Thyroid gland (tissue), 4 donors: ENCODE data around the gene PRDX1. TPM values are rescaled to one million over a fixed set of nuclear protein-coding genes. Genes with fewer than 3 reads are reported as not detected.

Experiments
- DNase-seq, 2 donors: peaks; one replicate each; pipeline ENCODE4 v3.0.0-alpha.2; 2019
- H3K27ac ChIP-seq, 3 donors: fragments of 200-600 bp; sonication (generic); 1 replicate in 2 of 3; 2 replicates in 1 of 3; pipeline ENCODE4 v1.5.1; 2016 to 2019; ENCODE audit warnings: mild to moderate bottlenecking in 1 of 3, moderate library complexity in 1 of 3
- H3K27me3 ChIP-seq: fragments of 200-600 bp; sonication (generic); one replicate; pipeline ENCODE4 v1.5.1; 2019
- H3K36me3 ChIP-seq, 2 donors: fragments of 200-600 bp; sonication (generic); one replicate each; pipeline ENCODE4 v1.5.1; 2016 to 2019
- H3K4me1 ChIP-seq, 2 donors: fragments of 200-600 bp; sonication (generic); one replicate each; pipeline ENCODE4 v1.5.1; 2017 to 2019
- H3K4me3 ChIP-seq, 3 donors: fragments of 200-600 bp; sonication (generic); replicated peaks in 1 of 3; 1 replicate in 2 of 3; 2 replicates in 1 of 3; pipeline ENCODE4 v1.5.1; 2016; ENCODE audit warnings: mild to moderate bottlenecking in 1 of 3
- H3K9me3 ChIP-seq: fragments of 200-600 bp; sonication (generic); one replicate; pipeline ENCODE4 v1.5.1; 2017
- POLR2A ChIP-seq, 2 donors: fragments of 450-650 bp; IDR thresholded peaks; one replicate each; pipeline ENCODE4 v1.6.1; 2017; ENCODE audit warnings: antibody characterized with exemption in 2 of 2, mild to moderate bottlenecking in 2 of 2, moderate library complexity in 1 of 2
- WGBS, 2 donors: methylation state at CpG; one replicate each; pipeline ENCODE4 v1.1.5; 2017; 5-methylcytosine and 5-hydroxymethylcytosine counted together
- intact Hi-C: fragments of 100-400 bp; cut with DNase I; formaldehyde crosslinking; loops from one replicate; pipeline ENCODE4 v1.15.1; 2023
- total RNA-seq, 4 donors: library from RNA; depleted of rRNA; stranded (reverse); fragments of >200 nt; gene quantifications; one replicate each; pipeline ENCODE4 v1.2.3, GENCODE V29; 2016
- TF ChIP-seq, protein P1 (sequence below), 6 experiments: fragments of 200-600 bp in 3 of 6; fragments of 450-650 bp in 3 of 6; sonication (generic) in 3 of 6; IDR thresholded peaks; one replicate each; pipeline ENCODE4 v1.5.1; 2016 to 2019; ENCODE audit warnings: antibody characterized with exemption in 6 of 6, mild to moderate bottlenecking in 2 of 6, inconsistent platforms in 1 of 6, moderate library complexity in 1 of 6

The PRDX1 gene
- total RNA-seq = 1,000 to 10,000 TPM in 2 of 4 donors, 100 to 1,000 TPM in 2; 872 to 1,202 (median 1,015) TPM

DNA sequence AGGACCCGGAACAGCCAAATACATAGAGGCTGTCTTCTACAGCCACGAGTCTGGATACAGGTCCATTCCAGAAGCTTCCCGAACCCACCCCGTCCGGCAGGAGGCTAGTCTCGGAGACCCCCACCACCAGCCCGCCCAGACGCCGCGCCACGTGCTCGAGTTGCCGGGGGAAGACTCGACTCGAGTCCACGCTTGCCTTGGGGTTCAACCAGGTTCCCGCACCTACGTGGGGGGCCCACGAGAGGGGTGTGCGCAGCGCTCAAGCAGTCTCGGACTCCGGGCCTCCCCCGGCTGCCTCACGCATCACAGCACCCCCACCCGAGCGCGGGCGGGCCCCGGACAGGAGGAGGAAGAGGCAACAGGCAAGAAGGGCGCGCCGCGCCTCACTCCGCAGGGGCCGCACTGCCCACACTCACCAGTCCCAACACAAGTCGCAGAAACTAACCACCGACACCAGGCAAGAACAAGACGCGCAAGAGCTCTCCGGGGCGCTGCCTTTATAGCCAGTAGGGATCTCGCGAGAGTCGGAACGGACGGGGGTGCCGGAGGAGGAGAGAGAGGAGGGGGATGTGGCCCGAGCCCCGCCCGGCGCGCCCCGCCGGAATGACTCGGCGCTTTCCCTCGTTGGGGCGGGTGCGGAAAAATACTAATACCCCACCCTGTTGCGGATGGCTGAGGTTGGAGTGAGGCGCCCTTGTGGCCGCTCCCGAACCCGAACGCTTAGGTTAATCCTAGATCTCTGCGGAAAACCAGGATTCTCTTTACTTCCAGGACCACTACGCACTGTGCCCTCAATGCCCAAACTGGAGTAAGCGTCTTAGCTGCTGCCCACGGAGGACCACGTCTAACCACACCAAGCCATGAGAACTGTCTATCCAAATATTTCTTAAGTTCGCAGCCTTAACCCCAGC lies at the start of gene PRDX1:
Gene PRDX1 (minus strand): TSS at position 472 of the 911 bp plus-strand sequence. CDS start 2,841 bp downstream, outside the sequence.
- DNase-seq = peak; percentile 96 to 97
- Histone ChIP-seq H3K9me3 (no peaks in the 10 kb centered on the region), H3K4me1 (peaks cover 35% of the 10 kb centered on the region in 2 donors), H3K27ac (peak within 1 kb of the TSS; percentile 96 to 99 (median 98)), H3K27me3 (no peaks in the 10 kb centered on the region), H3K4me3 (peak within 1 kb of the TSS; percentile 95 to 100 (median 98)), H3K36me3 (peaks cover 5 to 12% of the 10 kb centered on the region in 2 donors)
- 1 to 2% methylated on average over 21 to 26 of the region's 72 CpGs for WGBS, 2 donors
- peak; percentile 99 to 100 for TF ChIP-seq POLR2A (IDR thresholded peaks at IDR 0.05)
- TF ChIP-seq, protein P1, sequence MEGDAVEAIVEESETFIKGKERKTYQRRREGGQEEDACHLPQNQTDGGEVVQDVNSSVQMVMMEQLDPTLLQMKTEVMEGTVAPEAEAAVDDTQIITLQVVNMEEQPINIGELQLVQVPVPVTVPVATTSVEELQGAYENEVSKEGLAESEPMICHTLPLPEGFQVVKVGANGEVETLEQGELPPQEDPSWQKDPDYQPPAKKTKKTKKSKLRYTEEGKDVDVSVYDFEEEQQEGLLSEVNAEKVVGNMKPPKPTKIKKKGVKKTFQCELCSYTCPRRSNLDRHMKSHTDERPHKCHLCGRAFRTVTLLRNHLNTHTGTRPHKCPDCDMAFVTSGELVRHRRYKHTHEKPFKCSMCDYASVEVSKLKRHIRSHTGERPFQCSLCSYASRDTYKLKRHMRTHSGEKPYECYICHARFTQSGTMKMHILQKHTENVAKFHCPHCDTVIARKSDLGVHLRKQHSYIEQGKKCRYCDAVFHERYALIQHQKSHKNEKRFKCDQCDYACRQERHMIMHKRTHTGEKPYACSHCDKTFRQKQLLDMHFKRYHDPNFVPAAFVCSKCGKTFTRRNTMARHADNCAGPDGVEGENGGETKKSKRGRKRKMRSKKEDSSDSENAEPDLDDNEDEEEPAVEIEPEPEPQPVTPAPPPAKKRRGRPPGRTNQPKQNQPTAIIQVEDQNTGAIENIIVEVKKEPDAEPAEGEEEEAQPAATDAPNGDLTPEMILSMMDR (IDR thresholded peaks at IDR 0.05) = peak in 3 of 6 experiments; percentile 17 to 44 (median 27)
- intact Hi-C loops = no loop called here

DNA sequence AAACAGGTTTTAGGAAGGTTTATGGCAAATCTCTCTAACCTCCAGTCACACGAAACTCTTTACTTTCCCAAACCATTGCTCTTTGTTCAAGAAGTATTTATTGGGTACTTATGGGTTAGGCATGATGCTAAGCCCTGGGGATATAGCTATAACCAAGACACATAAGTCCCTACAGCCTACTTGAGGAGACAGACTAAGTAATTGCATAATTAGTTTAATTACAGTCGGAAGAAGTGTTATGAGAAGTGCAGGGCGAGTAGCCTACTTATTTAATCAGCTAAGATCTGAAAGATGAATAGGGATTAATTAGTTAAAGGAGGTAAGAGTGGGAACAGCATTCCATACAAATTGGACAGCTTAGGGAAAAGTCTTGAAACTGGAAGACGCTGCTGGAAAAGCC lies 48.9 kb upstream of the PRDX1 start:
- 95% methylated on average over 4 of the region's 4 CpGs for WGBS, 2 donors
- no peaks in the 10 kb centered on the region for H3K4me1 ChIP-seq
- DNase-seq = no peak
- H3K27ac ChIP-seq = no peak overlapping the region
- no peak overlapping the region for H3K4me3 ChIP-seq
- intact Hi-C loops = loop anchor here (5.0 kb wide), 1 partner anchor 213 kb away; no protein-coding TSS in a partner anchor
- TF ChIP-seq POLR2A (IDR thresholded peaks at IDR 0.05) = no peak
- TF ChIP-seq, protein P1 (IDR thresholded peaks at IDR 0.05) = no peak
- H3K9me3 ChIP-seq = no peaks in the 10 kb centered on the region
- H3K27me3 ChIP-seq = no peaks in the 10 kb centered on the region
- peaks cover 19 to 26% of the 10 kb centered on the region in 2 donors for H3K36me3 ChIP-seq

DNA sequence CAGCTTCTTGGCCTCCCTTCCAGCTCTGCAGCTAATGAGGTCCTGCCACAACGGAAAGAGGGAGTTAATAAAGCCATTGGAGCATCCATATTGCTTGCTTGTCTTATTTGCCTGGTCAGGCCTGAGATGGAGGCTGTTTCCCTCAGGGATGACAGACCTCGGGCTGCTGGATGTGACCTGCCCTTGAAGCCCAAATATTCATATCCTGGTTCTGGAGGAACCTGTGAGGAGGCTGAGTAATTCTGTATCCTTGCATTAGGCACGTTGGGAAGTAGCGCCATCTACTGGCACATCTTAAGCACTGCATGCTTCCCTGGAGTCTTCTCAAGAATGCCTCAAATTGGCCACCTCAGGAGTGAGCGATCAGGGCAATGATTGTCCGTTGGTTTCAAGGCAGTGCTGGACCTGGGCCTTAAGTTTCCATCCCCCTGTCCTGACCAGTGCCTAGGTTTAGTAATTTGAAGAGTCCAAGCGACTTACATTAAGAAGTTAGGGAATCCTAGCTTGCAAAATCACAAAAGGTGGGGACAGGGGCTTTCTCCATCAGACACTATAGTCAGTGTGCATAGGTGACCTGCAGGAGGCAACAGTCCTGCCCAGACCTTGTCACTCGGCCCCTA lies 48.4 kb upstream of the PRDX1 start:
- peaks cover 19 to 26% of the 10 kb centered on the region in 2 donors for H3K36me3 ChIP-seq
- intact Hi-C loops = loop anchor here (5.0 to 10.0 kb wide), 3 partner anchors 58 to 555 kb away; partner anchors contain the start of genes HECTD3 and UROD
- no peaks in the 10 kb centered on the region for H3K27me3 ChIP-seq
- H3K27ac ChIP-seq = no peak overlapping the region
- DNase-seq = peak; percentile 76 to 79
- no peak overlapping the region for H3K4me3 ChIP-seq
- H3K9me3 ChIP-seq = no peaks in the 10 kb centered on the region
- H3K4me1 ChIP-seq = no peaks in the 10 kb centered on the region
- 11 to 17% methylated on average over 7 to 8 of the region's 8 CpGs for WGBS, 2 donors
- TF ChIP-seq, protein P1 (IDR thresholded peaks at IDR 0.05) = peak; percentile 95 to 98 (median 96)
- no peak for TF ChIP-seq POLR2A (IDR thresholded peaks at IDR 0.05)

DNA sequence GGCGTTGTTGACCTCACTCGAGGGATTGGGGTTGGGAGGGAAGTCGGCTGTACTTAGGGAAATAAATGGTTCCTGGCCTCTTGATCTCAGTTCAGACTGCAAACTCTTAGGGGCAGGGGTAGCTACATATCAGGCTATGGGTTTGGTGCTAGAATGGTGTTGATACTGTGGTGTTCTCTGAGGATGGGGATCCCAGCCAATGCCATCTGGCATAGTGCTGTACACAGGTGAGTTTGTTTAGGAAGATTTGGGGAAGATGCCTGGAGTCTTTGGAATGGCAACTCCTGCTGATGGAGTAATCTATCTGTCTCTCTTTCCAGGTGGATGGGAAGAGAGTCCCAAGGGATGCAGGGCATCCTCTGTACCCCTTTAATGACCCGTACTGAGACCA lies 47.9 kb upstream of the PRDX1 start:
- Histone ChIP-seq H3K4me3 (no peak overlapping the region), H3K9me3 (no peaks in the 10 kb centered on the region), H3K27ac (no peak overlapping the region), H3K4me1 (no peaks in the 10 kb centered on the region), H3K36me3 (peaks cover 19 to 26% of the 10 kb centered on the region in 2 donors), H3K27me3 (no peaks in the 10 kb centered on the region)
- TF ChIP-seq, protein P1 (IDR thresholded peaks at IDR 0.05) = no peak
- TF ChIP-seq POLR2A (IDR thresholded peaks at IDR 0.05) = no peak
- DNase-seq = no peak
- 63 to 74% methylated on average over 4 of the region's 4 CpGs for WGBS, 2 donors
- intact Hi-C loops = loop anchor here (5.0 to 10.0 kb wide), 2 partner anchors 57 to 555 kb away; partner anchors contain the start of genes HECTD3 and UROD
